HG03066 (cell line): ENCODE results near the gene CREB1.
"Not testable (repeated sequence)": the region's sequence is repeated elsewhere in the genome, so short reads cannot be mapped to it uniquely, and the experiment has no call there.

ENCODE experiments used
- ATAC-seq: cut with Tn5 transposase; IDR thresholded peaks from one replicate; pipeline ENCODE4 v1.9.1; 2021; ENCODE audit warnings: low read depth; ENCODE audit not compliant: unreplicated experiment

CREB1 gene

GRCh38 chr2:207606829-207607228 lies 77.1 kb downstream of the CREB1 start:
- ATAC-seq: no peak

GRCh38 chr2:207612714-207613113 lies 83.0 kb downstream of the CREB1 start:
- no peak for ATAC-seq

- ATAC-seq: no peak
These were observed 85.1 kb downstream of the CREB1 start for GRCh38 chr2:207614824-207615223.

GRCh38 chr2:207616185-207616584 lies 86.4 kb downstream of the CREB1 start:
- ATAC-seq: no peak

- ATAC-seq: no peak
These were observed 87.4 kb downstream of the CREB1 start for GRCh38 chr2:207617011-207617671.

GRCh38 chr2:207619764-207620203 lies 90.0 kb downstream of the CREB1 start:
- ATAC-seq: peak; percentile 33

- no peak for ATAC-seq
These were observed 91.8 kb downstream of the CREB1 start for GRCh38 chr2:207621501-207622039.

GRCh38 chr2:207624185-207625013 lies 94.6 kb downstream of the CREB1 start:
- peak; percentile 37 for ATAC-seq

- ATAC-seq: peak; percentile 53
These were observed 95.5 kb downstream of the CREB1 start, which contains the start of gene METTL21A for GRCh38 chr2:207625014-207625907. METTL21A (minus strand) TSS chr2:207625394; CDS start chr2:207624375, 1,019 bp downstream.

- ATAC-seq: no peak
These were observed 99.8 kb downstream of the CREB1 start for GRCh38 chr2:207629553-207629952.

- no peak for ATAC-seq
These were observed 100.7 kb downstream of the CREB1 start for GRCh38 chr2:207630491-207630890.

GRCh38 chr2:207632575-207633493 lies 103.1 kb downstream of the CREB1 start:
- ATAC-seq: no peak

- no peak for ATAC-seq
These were observed 103.9 kb downstream of the CREB1 start for GRCh38 chr2:207633686-207634085.

GRCh38 chr2:207635468-207636200 lies 105.9 kb downstream of the CREB1 start:
- ATAC-seq: no peak

GRCh38 chr2:207639288-207639687 lies 109.5 kb downstream of the CREB1 start:
- ATAC-seq: not testable (repeated sequence)

- no peak for ATAC-seq
These were observed 110.4 kb downstream of the CREB1 start for GRCh38 chr2:207640160-207640559.

- ATAC-seq: no peak
These were observed 110.9 kb downstream of the CREB1 start for GRCh38 chr2:207640661-207641060.

- ATAC-seq: no peak
These were observed 114.1 kb downstream of the CREB1 start for GRCh38 chr2:207643892-207644291.

GRCh38 chr2:207646582-207646981 lies 116.8 kb downstream of the CREB1 start:
- ATAC-seq: not testable (repeated sequence)
